Neuron (in vitro differentiated cells): ENCODE data around the gene ACKR3.
A peak's percentile ranks its signal among the peaks of the same experiment; 100 is the strongest.

Experiments used
- H2AFZ ChIP-seq: one replicate; pipeline ENCODE4 v1.6.1; 2013; ENCODE audit warnings: low read depth, mild to moderate bottlenecking, inconsistent platforms, low read length, moderate library complexity
- H3K27me3 ChIP-seq: one replicate; pipeline ENCODE4 v1.6.1; 2013; ENCODE audit warnings: low read length; ENCODE audit not compliant: insufficient read depth
- H3K36me3 ChIP-seq: one replicate; pipeline ENCODE4 v1.6.1; 2013; ENCODE audit warnings: low read length; ENCODE audit not compliant: insufficient read depth
- H3K4me1 ChIP-seq: one replicate; pipeline ENCODE4 v1.6.1; 2013; ENCODE audit warnings: low read length; ENCODE audit not compliant: insufficient read depth
- H3K4me3 ChIP-seq: 2 replicates; pipeline ENCODE4 v1.5.1; 2013; ENCODE audit warnings: mild to moderate bottlenecking, low read length, moderate library complexity
- H3K9me3 ChIP-seq: one replicate; pipeline ENCODE4 v1.6.1; 2013; ENCODE audit warnings: low read length

ACKR3 gene

DNA sequence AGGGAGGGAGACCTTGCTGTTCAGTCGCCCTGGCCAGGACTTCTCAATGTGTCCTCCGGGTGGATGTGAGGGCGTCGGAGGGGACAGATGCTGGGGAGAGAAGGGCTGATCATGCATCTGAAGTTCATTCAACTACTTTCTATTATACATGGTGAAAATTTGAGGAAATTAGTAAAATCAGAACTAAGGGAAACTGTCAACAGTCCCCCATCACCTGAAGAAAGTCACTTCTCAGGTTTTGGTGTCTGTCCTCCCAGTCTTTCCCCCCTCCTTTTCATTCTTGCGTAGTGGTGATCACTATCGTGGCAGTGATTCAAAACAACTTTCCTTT lies 17.4 kb upstream of the ACKR3 start:
- Histone ChIP-seq H3K4me3 (peak overlapping the region; percentile 19), H3K36me3 (no peaks in the 10 kb centered on the region)

DNA sequence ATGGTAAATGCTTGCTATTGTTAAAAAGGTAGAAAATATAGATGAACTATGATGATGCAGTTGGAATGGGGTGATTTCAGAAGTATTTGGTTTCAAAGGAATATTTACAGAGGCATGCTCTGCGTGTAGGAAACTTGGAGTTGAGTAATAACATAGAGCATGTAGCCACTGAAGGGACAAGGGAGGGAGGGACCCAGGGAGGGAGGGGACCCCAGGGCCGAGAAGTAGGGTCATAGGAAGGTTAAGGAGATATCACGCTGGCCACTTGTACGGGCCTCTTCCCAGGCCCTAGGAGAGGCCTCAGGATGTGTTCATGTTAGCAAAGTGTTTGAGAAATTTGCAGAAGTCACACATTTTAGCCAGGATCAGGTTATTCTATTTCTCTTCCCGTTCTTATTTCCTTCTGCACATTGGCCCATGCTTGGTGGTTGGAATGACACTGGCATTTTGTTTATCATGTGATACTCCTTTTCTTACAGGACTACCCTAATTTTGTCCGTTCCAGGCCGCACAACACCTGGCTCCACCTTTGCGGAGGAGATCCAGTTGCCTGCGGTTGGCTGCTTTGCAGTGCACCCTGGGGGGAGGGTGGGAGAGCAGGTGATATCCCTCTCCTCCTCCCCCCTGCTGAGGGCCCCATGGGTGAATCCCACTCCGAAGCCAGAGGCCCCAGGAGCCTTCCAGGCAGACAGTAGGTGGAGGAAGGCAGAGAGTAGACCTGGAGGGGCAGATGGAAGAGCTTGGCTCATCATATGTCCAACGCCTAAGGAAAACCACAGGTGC lies 16.9 kb upstream of the ACKR3 start:
- Histone ChIP-seq H3K36me3 (no peaks in the 10 kb centered on the region), H3K9me3 (peaks cover 6% of the 10 kb centered on the region), H3K4me3 (no peak overlapping the region), H2AFZ (no peak overlapping the region), H3K27me3 (no peaks in the 10 kb centered on the region), H3K4me1 (peaks cover 25% of the 10 kb centered on the region)

More for the DNA sequence above, 17.4 kb upstream of the ACKR3 start:
- peaks cover 23% of the 10 kb centered on the region for H3K4me1 ChIP-seq
- H2AFZ ChIP-seq, result peak overlapping the region; percentile 44
- peaks cover 6% of the 10 kb centered on the region for H3K9me3 ChIP-seq
- H3K27me3 ChIP-seq, result no peaks in the 10 kb centered on the region

DNA sequence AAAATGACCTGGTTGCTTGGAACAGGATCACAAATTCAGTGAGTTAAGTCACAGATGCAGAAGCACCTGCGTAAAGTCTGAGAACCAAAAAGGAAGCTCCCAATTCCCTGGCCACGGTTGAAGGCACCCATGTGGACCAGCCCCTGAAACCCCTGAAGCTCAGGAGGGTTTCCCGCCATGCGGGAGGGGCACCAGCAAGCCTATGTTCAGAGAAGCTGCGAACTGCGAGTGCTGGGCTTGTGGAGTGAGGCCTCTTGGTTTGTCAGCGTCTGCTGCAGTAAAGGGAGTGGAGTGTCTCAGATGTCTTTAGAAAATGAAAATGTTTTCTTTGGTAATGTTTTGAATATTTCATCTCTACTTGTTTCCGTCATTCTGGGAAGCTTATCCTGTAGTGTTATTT lies 16.1 kb upstream of the ACKR3 start:
- H3K4me3 ChIP-seq, result no peak overlapping the region

DNA sequence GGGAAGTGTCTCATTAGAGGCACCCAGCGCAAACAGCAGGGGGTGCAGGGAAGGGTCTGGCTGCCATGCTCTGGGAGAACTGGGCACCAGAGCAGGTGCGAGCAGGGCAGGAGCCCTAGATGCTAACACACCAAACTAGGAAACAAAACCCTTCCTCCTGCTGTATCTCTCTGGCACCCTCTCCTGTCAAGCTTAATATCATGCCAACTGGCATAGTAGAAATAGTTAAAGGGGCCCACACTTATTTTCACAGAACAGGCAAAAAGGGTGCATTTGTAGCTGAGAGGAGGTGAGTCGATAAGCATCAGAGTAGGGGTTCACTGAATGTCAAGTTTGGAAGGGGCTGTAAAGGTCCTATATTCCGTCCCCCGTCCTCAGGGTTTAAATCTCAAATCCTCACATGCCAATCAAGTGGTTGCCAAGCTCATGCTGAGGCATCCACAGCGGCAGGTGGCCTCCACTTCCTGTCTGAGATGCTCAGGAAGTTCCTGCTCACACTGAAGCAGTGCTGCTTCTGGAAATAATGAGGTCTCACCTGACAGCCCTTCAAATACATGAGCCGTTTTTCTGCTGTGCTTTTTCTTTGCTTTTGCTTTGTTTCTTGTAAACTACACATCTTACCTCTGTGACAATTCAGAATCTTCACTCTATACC lies 14.9 kb upstream of the ACKR3 start:
- no peak overlapping the region for H3K4me3 ChIP-seq
- no peak overlapping the region for H2AFZ ChIP-seq
- peaks cover 38% of the 10 kb centered on the region for H3K4me1 ChIP-seq
- peaks cover 6% of the 10 kb centered on the region for H3K9me3 ChIP-seq
- H3K36me3 ChIP-seq, result no peaks in the 10 kb centered on the region
- H3K27me3 ChIP-seq, result no peaks in the 10 kb centered on the region

More for the DNA sequence above, 16.1 kb upstream of the ACKR3 start:
- no peak overlapping the region for H2AFZ ChIP-seq
- peaks cover 31% of the 10 kb centered on the region for H3K4me1 ChIP-seq
- peaks cover 6% of the 10 kb centered on the region for H3K9me3 ChIP-seq
- H3K36me3 ChIP-seq, result no peaks in the 10 kb centered on the region
- no peaks in the 10 kb centered on the region for H3K27me3 ChIP-seq

DNA sequence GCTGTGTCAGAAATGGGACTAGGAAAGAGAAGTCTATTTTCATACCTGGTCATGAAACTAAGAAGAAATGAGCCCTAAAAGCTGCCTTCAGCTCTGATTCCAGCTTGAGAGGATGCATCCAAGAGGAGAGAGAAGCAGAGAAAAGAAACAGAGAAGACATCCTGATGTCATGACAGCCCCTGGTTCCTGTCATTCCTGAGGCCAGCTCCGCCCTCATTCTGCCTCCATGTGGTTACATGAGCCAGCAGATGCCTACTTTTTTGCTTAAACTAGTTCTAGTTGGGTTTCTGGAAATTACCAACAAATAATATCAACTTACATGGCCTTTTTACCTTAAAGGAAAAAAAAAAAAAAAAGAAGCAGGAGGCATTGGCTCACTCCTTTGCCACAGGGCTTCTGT lies 14.1 kb upstream of the ACKR3 start:
- Histone ChIP-seq H3K27me3 (no peaks in the 10 kb centered on the region), H3K4me3 (no peak overlapping the region), H3K36me3 (no peaks in the 10 kb centered on the region), H3K9me3 (peaks cover 6% of the 10 kb centered on the region), H3K4me1 (peaks cover 38% of the 10 kb centered on the region), H2AFZ (no peak overlapping the region)

DNA sequence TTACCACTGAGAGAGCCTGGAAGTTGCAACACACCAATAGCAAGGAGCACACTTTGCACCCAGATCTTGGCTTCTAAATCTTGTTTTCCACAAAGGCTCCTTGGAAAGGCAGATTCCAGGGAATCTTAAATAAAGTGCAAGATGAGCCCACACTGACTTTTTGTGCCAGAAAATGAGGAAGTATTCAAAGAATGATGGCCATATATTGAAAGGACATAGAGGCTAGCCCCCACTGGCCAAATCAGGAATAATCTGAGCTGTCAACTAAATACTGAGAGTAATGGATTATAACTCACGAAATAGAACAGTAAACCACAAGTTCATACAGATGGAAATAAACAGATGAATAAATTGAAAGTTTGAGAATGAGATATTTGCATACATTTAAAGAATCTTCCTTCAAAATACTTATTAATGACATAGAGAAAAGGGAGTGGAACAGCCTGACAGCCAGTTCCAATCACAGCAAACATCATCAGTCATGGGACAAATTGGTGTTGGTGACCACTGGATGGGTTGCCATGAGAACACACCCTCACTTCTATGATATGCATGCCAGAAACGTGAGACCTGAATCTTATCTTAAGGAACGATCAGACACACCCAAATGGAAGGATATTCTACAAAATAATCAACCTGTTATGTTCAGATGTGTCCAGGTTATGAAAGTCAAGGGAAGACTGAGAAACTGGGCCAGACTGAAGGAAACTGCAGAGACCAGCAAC lies 12.2 kb upstream of the ACKR3 start:
- peaks cover 21% of the 10 kb centered on the region for H3K4me1 ChIP-seq
- H3K4me3 ChIP-seq, result no peak overlapping the region
- peaks cover 6% of the 10 kb centered on the region for H3K9me3 ChIP-seq
- no peaks in the 10 kb centered on the region for H3K27me3 ChIP-seq
- no peak overlapping the region for H2AFZ ChIP-seq
- H3K36me3 ChIP-seq, result no peaks in the 10 kb centered on the region

DNA sequence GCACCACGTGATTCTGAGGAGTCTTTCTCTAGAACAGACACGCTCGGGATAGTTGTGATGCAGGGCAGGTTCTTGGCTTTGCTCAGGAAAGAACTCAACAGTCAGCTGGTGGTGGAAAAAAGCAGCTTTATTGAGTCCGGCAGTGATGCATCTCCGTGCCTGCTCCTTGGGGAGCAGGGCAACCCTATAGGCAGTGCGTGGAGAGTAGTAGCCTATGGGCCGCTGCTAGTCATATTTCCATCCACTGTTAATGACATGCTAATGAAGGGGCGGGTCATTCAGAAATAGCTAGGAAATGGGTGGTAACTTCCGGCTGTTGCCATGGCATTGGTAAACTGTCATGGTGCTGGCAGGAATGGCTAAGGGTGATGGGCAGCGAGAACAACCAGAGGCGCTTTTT lies 11.6 kb upstream of the ACKR3 start:
- Histone ChIP-seq H2AFZ (no peak overlapping the region), H3K4me1 (peaks cover 17% of the 10 kb centered on the region), H3K36me3 (no peaks in the 10 kb centered on the region), H3K4me3 (no peak overlapping the region), H3K27me3 (no peaks in the 10 kb centered on the region), H3K9me3 (peaks cover 8% of the 10 kb centered on the region)

DNA sequence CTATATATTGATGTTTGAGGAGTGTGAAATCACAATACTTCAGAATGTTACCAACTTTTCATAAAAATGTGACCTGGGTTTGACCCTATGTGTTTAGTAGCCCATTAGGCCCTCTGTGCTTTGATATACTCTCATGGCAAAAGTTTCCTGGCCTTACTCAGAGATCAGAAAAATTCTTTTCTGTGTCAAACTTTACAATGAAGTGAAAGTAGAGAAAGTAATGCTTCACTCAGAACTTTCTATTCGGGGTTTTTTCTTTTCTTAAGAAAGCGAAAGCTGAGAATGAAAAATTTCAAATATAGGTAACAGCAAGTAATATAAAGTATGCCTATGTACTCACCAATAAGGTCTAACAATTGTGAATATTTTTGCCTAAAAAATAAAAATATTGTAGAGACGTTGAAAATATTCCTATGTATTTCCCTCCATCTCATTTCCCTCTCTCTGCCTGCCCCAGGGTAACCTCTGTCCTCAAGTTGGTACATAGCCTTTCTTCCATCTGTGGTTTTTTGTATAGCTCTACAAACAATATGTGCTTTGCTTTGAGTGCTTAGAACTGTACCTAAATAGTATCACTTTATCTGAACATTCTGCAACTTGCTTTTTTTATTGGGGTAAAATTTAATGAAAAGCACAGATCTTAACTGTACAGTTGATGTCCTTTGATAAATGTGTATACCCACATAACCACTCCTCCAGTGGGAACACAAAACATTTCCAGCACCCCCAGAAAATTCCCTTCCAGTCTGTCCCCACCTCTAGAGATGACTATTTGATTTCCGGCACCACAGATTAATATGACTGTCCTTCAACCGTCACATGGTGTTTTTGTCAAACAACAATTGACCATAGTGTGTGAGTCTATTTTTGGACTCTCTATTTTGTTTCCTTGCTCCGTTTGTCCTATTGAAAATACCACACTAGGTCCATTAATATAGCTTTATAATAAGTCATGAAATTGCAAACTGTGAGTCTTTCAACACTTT lies 10.3 kb upstream of the ACKR3 start:
- H3K9me3 ChIP-seq, result peaks cover 8% of the 10 kb centered on the region
- peaks cover 17% of the 10 kb centered on the region for H3K4me1 ChIP-seq
- no peak overlapping the region for H3K4me3 ChIP-seq
- H2AFZ ChIP-seq, result no peak overlapping the region
- H3K27me3 ChIP-seq, result no peaks in the 10 kb centered on the region
- no peaks in the 10 kb centered on the region for H3K36me3 ChIP-seq

DNA sequence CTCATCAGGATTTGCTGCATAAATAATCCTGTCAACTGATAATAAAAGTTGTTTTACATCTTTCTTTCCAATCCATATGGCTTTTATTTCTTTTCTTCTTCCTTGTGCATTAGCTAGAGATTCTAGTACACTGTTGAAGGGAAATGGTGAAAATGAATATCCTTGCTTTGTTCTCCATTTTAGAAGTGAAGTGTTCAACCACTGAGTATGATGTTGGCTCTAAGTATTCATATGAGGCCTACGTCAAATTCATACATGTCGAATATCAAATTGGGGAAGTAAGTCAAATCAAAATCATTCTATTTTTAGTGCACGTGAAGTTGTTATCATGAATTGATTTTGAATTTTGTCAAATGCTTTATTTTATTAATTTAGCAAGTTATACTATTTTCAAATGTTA lies 7.8 kb upstream of the ACKR3 start:
- H3K36me3 ChIP-seq, result no peaks in the 10 kb centered on the region
- peaks cover 3% of the 10 kb centered on the region for H3K9me3 ChIP-seq
- peaks cover 26% of the 10 kb centered on the region for H3K4me1 ChIP-seq
- H3K27me3 ChIP-seq, result no peaks in the 10 kb centered on the region
- no peak overlapping the region for H2AFZ ChIP-seq
- no peak overlapping the region for H3K4me3 ChIP-seq

DNA sequence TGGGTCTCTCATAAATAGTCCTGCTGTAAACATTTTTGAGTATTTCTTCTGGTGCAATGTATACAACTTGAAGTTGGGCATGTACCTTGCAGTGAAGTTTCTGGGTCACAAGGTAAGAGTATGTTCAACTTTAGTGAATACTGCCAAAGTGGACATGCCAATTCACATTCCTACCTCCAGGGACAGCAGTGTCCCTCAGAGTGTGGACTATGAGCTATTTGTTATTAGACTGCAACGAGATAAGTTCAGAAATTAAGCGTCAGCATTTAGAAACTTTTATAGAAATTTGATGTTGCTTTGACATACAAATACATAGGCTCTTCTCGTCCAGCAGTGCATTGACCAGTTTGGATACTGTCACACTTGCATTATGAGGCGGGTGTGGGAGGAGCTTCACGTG lies 7.2 kb upstream of the ACKR3 start:
- Histone ChIP-seq H3K9me3 (peaks cover 3% of the 10 kb centered on the region), H2AFZ (no peak overlapping the region), H3K27me3 (no peaks in the 10 kb centered on the region), H3K36me3 (no peaks in the 10 kb centered on the region), H3K4me3 (no peak overlapping the region), H3K4me1 (peaks cover 26% of the 10 kb centered on the region)

DNA sequence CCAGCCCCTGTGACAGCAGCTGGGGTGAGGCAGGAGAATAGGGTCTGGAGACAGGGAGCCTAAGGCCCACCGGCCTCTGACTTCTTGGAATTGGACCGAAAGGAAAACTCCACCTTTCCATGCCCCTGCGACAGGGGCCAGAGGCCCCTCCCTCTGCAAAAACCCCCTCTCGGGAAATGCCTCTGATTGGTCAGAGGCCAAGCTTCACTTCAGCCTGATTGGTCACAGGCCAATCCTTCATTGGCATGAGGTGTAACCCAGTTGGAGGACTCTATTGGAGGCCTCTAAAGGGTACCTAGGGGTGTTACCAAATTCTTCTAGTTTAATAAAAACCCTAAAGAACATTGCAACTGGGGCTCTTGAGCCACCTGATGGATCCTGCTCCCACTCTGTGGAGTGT lies 5.7 kb upstream of the ACKR3 start:
- Histone ChIP-seq H3K36me3 (no peaks in the 10 kb centered on the region), H3K4me1 (peaks cover 20% of the 10 kb centered on the region), H3K4me3 (no peak overlapping the region), H3K27me3 (no peaks in the 10 kb centered on the region), H2AFZ (no peak overlapping the region), H3K9me3 (peaks cover 3% of the 10 kb centered on the region)

DNA sequence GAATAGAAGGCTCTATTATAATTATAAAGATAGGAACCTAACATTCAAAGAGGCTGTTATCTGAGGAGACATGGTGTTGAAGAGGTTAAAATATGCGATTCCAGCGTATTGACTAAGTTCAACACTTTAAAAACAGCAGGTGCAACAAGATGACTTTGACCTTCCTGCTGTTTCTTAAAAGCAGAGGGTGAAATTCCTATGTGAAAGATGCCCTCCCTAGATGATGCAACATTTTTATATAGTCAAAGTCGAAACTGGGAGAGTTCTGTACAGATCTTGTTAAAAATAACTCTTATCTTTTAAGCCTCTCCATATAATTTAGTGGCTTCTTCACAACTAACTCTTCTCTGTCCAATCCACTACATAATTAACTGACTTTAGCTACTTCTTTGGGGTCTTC lies 4.4 kb upstream of the ACKR3 start:
- Histone ChIP-seq H3K27me3 (no peaks in the 10 kb centered on the region), H3K4me3 (no peak overlapping the region), H3K36me3 (no peaks in the 10 kb centered on the region), H2AFZ (no peak overlapping the region), H3K9me3 (peaks cover 3% of the 10 kb centered on the region), H3K4me1 (peaks cover 21% of the 10 kb centered on the region)
